ENCODE measurements around the gene CEP192.

Gene CEP192

DNA sequence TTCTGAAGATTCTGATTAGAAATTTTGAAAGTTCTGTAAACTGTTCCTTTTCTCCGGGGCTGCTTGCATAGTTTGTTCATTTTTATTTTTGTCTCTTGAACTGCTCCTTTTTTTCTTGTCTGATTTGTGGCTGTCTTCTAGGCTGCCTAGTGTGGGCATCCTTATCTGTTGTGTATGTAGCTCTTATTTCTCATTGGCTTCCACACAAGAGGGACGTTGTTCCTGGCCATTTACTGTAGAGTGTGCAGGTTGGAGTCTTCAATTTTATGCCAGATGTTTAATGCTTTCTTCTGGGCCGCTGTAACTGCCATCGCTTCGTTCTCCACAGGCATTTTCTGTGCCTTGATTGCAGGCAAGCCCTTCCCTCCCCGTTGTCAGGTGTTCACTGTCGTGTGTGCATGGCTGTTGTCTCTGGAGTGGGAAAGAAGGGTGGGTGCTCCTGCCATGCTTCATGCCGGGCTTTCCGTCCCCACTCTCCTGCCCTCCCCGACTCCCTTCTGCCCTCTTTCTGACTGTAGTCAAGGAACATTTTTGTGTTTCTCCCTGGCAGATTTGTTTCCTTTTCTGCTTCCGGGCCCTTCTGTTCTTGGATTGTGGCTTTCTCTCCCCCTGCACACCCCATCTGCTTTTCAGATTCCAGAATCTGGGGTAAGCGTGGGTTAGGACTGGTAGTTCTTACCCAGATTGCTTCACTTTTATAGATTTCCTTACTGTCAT is 15.5 kb downstream of the CEP192 start:
- no peak for DNase-seq (ENCODE audit: low spot score)
- ChIA-PET POLR2A (ENCODE audit: low non-redundant PET) (no interaction called here), CTCF (no interaction called here)
- TF ChIP-seq, protein P1, sequence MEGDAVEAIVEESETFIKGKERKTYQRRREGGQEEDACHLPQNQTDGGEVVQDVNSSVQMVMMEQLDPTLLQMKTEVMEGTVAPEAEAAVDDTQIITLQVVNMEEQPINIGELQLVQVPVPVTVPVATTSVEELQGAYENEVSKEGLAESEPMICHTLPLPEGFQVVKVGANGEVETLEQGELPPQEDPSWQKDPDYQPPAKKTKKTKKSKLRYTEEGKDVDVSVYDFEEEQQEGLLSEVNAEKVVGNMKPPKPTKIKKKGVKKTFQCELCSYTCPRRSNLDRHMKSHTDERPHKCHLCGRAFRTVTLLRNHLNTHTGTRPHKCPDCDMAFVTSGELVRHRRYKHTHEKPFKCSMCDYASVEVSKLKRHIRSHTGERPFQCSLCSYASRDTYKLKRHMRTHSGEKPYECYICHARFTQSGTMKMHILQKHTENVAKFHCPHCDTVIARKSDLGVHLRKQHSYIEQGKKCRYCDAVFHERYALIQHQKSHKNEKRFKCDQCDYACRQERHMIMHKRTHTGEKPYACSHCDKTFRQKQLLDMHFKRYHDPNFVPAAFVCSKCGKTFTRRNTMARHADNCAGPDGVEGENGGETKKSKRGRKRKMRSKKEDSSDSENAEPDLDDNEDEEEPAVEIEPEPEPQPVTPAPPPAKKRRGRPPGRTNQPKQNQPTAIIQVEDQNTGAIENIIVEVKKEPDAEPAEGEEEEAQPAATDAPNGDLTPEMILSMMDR (conservative IDR thresholded peaks at IDR 0.05; ENCODE audit: low read depth) = no peak
- no peak overlapping the region for H3K27ac ChIP-seq

DNA sequence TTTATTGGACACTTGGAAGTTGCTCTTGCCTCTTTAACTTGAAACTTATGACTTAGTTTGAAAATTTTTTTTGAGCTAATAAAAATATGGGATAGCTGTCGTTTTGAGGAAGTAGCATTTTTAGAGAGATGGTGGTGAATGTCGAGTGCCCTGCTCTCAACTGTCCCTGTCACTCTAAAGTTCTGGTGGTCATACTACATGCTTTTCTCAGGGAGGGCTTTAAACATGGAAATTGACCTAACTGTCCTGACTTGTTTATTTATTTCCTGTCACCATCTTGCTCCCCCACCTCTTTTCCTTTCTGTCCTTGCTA is 16.0 kb downstream of the CEP192 start:
- H3K27ac ChIP-seq = no peak overlapping the region
- DNase-seq (ENCODE audit: low spot score) = no peak
- POLR2A ChIA-PET (ENCODE audit: low non-redundant PET) = no interaction called here
- TF ChIP-seq, protein P1 (conservative IDR thresholded peaks at IDR 0.05; ENCODE audit: low read depth) = no peak
- CTCF ChIA-PET = interaction anchor here (0.9 kb wide), 1 partner anchor 13 kb away, joined by 3 read pairs; no protein-coding TSS in a partner anchor

GRCh38 chr18:13011719-13012118 is 20.6 kb downstream of the CEP192 start:
- CTCF ChIA-PET = no interaction called here
- no peak overlapping the region for H3K27ac ChIP-seq
- POLR2A ChIA-PET (ENCODE audit: low non-redundant PET) = no interaction called here
- TF ChIP-seq, protein P1 (conservative IDR thresholded peaks at IDR 0.05; ENCODE audit: low read depth) = no peak
- DNase-seq (ENCODE audit: low spot score) = no peak

DNA sequence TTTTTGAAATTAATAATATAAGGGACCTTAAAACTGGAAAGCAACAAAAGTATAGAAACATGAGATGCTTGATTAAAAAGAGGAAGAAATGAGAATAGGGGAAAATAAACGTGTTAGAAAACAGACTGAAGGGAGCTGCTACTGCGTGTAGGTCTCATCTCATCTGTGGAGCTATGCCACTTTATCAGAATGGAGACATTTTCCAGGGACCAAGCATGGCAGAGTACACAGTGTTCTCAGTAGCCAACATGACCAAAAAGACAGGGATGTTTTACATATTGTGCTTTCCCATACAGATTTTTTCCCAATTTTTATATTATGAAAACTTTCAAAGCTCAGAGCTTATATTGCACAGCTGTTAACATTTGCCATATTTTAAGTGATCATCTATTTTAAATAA is 23.1 kb downstream of the CEP192 start:
- TF ChIP-seq, protein P1 (conservative IDR thresholded peaks at IDR 0.05; ENCODE audit: low read depth) = no peak
- no peak for DNase-seq (ENCODE audit: low spot score)
- CTCF ChIA-PET = interaction anchor here (0.6 kb wide), 1 partner anchor 18 kb away, joined by 3 read pairs; no protein-coding TSS in a partner anchor
- POLR2A ChIA-PET (ENCODE audit: low non-redundant PET) = no interaction called here
- H3K27ac ChIP-seq = no peak overlapping the region

DNA sequence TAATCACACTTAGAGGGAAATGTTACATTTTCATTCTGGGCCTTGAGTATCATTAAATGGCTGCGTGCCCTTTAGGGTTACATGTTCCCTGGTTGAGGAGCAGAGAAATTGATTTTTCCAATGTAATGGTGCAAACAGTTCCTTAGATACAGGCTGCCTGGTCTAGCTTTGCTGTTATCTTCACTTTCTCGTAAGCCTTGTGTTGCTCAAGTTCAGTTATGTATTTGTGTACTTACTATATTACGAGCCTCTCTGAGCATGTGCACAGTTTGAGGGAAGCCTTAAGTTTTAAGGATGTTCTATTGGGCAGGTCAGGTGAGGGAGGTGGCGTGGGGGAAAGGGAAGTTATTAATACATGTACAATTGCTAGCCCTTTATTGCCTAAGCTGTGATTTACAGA is 23.7 kb downstream of the CEP192 start:
- ChIA-PET CTCF (interaction anchor here (0.6 kb wide), 2 partner anchors 19 to 30 kb away, joined by 3 to 4 read pairs; no protein-coding TSS in a partner anchor), POLR2A (ENCODE audit: low non-redundant PET) (no interaction called here)
- TF ChIP-seq, protein P1 (conservative IDR thresholded peaks at IDR 0.05; ENCODE audit: low read depth) = no peak
- no peak for DNase-seq (ENCODE audit: low spot score)
- H3K27ac ChIP-seq = no peak overlapping the region

- H3K27ac ChIP-seq = no peak overlapping the region
- TF ChIP-seq, protein P1 (conservative IDR thresholded peaks at IDR 0.05; ENCODE audit: low read depth) = no peak
- ChIA-PET POLR2A (ENCODE audit: low non-redundant PET) (no interaction called here), CTCF (no interaction called here)
- no peak for DNase-seq (ENCODE audit: low spot score)
Observed at GRCh38 chr18:13017247-13017875, 26.2 kb downstream of the CEP192 start.

All from RWPE1 (cell line).